ENCODE data around the gene TTLL8.
"Not testable (repeated sequence)": the region's sequence is repeated elsewhere in the genome, so short reads cannot be mapped to it uniquely, and the experiment has no call there.

Gene TTLL8

GRCh38 chr22:49996518-49997250, 61.4 kb downstream of the TTLL8 start:
- H3K27ac ChIP-seq: no peak overlapping the region
- no peak overlapping the region for H3K4me3 ChIP-seq

- H3K4me3 ChIP-seq: no peak overlapping the region
- H3K27ac ChIP-seq: no peak overlapping the region
Measured at GRCh38 chr22:49996119-49996517, 62.0 kb downstream of the TTLL8 start.

DNA sequence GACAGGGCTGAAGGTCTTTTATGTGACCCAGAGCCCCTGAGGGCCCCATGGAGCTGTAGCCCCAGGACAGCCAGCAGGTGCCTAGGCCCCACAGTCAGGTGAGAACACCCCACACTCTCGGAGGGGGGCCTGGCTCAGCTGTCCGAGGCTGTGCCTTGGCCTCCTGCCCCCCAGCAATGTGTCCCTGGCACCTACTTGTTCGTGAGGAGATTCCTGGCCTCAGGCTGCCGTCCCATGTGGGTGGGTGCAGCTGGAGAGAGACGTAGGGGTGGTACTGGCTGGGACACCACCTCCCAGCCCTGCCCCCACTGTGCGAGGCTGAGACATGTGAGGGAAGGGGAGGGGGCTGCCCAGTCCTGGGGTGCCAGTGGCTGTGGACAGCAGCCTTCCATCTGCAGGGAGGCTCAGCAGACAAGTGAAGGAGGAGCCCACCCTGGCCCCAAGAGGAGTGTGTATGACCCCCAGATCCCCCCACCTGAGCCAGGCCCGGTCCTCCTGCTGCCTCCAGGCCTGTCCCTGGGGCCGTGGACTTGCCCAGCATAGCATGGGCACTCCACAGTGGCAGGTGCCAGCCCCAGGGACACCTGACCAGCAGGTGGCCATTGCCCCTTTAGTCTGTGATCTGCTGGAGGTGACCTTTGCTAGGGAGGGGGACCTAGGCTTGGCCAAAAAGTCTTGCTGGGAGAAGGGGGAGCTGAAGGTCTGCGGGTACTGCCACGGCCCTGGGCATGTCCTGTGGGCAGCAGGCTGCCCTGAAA, 62.6 kb downstream of the TTLL8 start:
- Histone ChIP-seq H3K27ac (no peak overlapping the region), H3K4me3 (no peak overlapping the region)

DNA sequence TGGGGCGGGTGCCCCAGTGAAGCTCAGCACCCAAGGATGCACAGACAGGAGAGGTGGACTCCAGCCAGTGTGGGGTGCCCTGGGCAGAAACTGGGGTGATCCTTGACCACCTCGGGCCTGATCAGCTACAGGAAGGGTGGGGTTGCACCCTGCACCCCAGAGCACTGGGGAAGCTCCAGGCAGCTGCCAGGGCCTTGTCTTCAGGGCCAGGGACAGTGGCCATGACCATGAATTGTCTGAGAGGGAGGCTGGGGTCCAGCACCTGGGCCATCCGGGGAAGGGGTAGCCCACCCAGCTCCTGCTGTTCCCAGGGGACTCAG, 63.1 kb downstream of the TTLL8 start:
- H3K27ac ChIP-seq: no peak overlapping the region

GRCh38 chr22:49994361-49995040, 63.6 kb downstream of the TTLL8 start:
- H3K27ac ChIP-seq: no peak overlapping the region
- no peak overlapping the region for H3K4me3 ChIP-seq

More for the DNA sequence above, 63.1 kb downstream of the TTLL8 start:
- H3K4me3 ChIP-seq: no peak overlapping the region

GRCh38 chr22:49993649-49994360, 64.3 kb downstream of the TTLL8 start:
- no peak overlapping the region for H3K4me3 ChIP-seq
- no peak overlapping the region for H3K27ac ChIP-seq

- no peak overlapping the region for H3K27ac ChIP-seq
- H3K4me3 ChIP-seq: no peak overlapping the region
Measured at GRCh38 chr22:49992921-49993648, 65.0 kb downstream of the TTLL8 start.

DNA sequence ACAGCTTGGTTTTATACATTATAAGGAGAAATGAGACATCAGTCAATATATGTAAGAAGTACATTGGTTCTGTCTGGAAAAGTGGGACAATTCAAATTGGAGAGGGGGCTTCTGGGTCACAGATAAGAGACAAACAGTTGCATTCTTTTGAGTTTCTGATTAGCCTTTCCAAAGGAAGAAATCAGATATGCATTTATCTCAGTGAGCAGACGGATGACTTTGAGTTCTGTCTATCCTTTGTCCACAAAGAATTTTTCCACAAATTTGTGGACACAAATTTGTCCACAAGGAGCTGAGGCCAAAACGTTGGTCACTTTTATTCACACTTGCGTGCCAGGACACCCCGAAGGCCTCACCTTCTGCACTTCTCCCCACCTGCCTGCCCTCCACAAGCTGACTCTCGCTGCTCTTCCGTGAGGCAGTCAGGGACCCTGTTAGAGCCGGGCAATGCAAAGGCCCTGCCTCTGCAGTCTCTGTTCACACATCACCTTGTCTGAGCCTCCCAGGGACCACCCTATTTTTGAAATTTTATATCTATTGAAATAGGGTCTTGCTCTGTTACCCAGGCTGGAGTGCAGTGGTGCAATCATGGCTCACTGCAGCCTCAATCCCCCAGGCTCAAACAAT, 66.1 kb downstream of the TTLL8 start:
- H3K27ac ChIP-seq: no peak overlapping the region
- H3K4me3 ChIP-seq: no peak overlapping the region

DNA sequence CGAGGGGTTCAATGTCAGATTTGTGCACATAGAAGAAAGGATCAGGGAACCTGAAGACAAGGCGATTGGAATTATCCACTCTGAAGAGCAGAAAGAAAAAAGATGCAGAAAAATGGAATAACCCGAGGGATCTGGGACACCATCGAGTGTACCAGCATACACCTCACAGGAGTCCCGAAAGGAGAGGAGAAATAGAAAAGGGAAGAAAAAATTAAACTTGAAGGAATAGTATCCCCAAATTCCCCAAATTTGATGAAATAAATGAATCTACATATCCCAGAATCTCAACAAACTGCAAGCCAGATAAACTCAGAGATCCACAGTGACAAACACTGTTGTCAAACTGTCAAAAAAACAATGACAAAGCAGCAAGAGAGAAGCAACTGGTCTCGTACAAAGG, 66.9 kb downstream of the TTLL8 start:
- Histone ChIP-seq H3K4me3 (no peak overlapping the region), H3K27ac (no peak overlapping the region)

GRCh38 chr22:49989826-49990225, 68.3 kb downstream of the TTLL8 start:
- not testable (repeated sequence) for H3K27ac ChIP-seq

DNA sequence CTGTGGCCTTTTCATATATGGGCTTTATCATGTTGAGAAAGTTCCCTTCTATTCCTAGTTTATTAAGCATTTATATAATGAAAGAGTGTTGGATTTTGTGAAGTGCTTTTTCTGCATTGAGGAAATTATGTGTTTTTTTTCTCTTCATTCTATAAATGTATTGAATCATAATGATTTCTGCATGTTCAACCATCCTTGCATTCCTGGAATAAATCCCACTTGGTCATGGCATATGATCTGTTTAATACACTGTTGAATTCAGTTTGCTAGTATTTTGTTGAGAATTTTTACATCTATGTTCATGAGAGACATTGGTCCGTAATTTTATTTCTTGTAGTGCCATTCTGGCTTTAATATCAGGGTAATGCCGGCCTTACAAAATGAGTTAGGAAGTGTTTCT, 71.8 kb downstream of the TTLL8 start:
- no peak overlapping the region for H3K4me3 ChIP-seq
- H3K27ac ChIP-seq: no peak overlapping the region

More at GRCh38 chr22:49989826-49990225, 68.3 kb downstream of the TTLL8 start:
- H3K4me3 ChIP-seq: not testable (repeated sequence)

- H3K27ac ChIP-seq: peak overlapping the region in 1 of 21 experiments; percentile 39
- peak overlapping the region in 2 of 7 experiments; percentile 9 to 16 for H3K4me3 ChIP-seq
Measured at GRCh38 chr22:49983148-49984042, 74.7 kb downstream of the TTLL8 start.

- H3K27ac ChIP-seq, H3K4me3 ChIP-seq: not testable (repeated sequence)
Measured at GRCh38 chr22:49981799-49982198, 76.3 kb downstream of the TTLL8 start.

- Histone ChIP-seq H3K27ac (no peak overlapping the region), H3K4me3 (no peak overlapping the region)
Measured at GRCh38 chr22:49979587-49980264, 78.4 kb downstream of the TTLL8 start.

DNA sequence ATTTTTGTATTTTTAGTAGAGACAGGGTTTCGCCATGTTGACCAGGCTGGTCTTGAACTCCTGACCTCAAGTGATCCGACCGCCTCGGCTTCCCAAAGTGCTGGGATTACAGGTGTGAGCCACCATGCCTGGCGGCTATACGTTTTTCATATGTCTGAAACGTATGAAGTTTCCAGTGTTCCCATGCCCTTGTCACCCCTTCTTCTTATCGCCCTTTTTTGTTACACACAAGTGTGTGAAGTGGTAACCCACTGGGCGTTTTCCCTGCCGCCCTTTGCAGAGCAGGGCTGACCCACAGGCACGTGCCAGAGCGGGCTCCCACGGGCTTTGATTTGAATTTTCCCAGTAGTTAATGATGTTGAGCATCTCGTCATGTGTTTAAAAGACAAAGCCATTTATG, 80.5 kb downstream of the TTLL8 start:
- Histone ChIP-seq H3K27ac (no peak overlapping the region), H3K4me3 (no peak overlapping the region)

DNA sequence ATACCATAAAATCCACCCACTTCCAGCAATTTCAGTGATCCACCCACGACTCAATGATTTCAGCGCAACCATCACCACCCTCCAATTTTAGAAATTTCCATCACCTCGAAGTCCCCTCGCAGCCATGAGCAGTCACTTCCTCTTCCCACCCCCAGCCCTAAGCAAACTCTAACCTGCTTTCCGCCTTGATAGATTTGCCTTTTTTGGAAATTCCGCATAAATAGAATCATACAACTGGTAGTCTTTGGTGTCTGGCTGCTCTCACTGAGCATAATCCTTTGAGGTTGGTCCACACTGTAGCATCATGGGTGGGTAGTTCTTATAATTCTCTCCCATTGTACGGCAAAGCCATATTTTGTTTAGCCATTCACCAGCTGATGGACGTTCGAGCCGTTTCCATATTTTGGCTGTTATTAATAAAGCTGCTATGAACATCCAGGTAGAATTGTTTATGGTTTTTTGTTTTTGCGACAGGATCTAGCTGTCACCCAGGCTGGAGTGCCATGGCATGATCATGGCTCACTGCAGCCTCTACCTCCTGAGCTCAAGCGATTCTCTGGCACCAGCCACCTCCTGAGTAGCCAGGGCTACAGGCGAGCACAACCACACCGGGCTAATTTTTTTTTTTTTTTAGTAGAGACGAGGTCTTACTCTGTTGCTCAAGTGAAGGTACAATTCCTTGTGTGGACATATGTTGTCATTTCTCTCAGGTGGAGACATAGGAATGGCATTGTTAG, 81.5 kb downstream of the TTLL8 start:
- Histone ChIP-seq H3K4me3 (no peak overlapping the region), H3K27ac (peak overlapping the region in 10 of 21 experiments; percentile 3 to 76 (median 34))

Data from skin epidermis (tissue), 12 donors.